Omental fat pad (tissue), 4 donors: ENCODE measurements around the gene JPH2. TPM values are rescaled to one million over a fixed set of nuclear protein-coding genes. Genes with fewer than 3 reads are reported as not detected.

ENCODE experiments used
- ATAC-seq: fragments of 150-250 bp; one replicate; pipeline ENCODE4 v1.9.1; 2016; ENCODE audit warnings: mild to moderate bottlenecking, moderate library complexity; ENCODE audit not compliant: low FRiP score
- DNase-seq: peaks from one replicate; pipeline ENCODE4 v3.0.0-alpha.2; 2019; ENCODE audit warnings: low spot score
- CTCF ChIP-seq, 3 donors: fragments of 450-650 bp; IDR thresholded peaks; one replicate each; pipeline ENCODE4 v1.5.1; 2016 to 2017; ENCODE audit warnings: antibody characterized with exemption in 3 of 3, mild to moderate bottlenecking in 3 of 3, moderate library complexity in 2 of 3
- total RNA-seq, 4 donors: library from RNA; depleted of rRNA; stranded (reverse); fragments of >200 nt; gene quantifications; one replicate each; pipeline ENCODE4 v1.1.0, GENCODE V29; 2016

Gene JPH2
- total RNA-seq, 4 donors from 2014 or later = 2.6 to 7.9 (median 7.1) TPM

DNA sequence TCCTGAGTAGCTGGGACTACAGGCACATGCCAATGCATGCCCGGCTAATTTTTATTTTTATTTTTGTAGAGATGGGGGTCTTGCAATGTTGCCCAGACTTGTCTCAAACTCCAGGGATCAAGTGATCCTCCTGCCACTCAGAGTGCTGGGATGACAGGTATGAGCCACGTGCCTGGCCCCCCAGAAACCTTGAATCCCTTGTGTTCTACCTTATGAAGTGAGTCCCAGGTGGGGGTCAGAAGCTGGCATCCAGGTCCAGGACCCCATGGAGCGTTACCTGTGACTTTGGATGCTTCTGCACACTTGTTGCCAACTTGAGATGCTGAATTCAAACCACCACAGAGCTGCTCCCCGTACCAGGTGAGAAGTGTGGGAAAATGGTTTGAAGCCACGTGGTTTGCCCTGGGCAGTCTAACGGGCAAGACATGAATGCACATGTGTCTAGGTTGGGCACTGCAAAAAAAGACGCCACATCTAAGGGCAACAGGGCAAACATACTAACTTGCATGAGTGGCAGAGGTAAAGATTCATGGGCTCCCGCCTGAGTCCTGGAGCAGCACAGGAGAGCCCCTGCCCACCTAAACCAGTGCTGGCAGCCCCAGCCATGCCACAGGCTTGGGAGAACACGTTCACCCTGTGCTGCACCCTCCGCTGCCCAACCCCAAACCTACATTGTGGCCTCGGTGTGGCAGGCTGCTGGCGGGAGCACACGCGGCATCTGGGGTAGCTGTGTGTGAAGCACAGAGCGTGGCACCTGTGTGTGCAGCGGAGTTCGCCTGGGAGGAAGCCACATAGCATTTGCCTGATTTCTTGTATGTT lies 101.2 kb downstream of the JPH2 start:
- no peak for TF ChIP-seq CTCF (IDR thresholded peaks at IDR 0.05)
- no peak for DNase-seq
- no peak for ATAC-seq

GRCh38 chr20:44084891-44085290 lies 102.1 kb downstream of the JPH2 start:
- ATAC-seq = no peak
- no peak for DNase-seq
- TF ChIP-seq CTCF (IDR thresholded peaks at IDR 0.05) = no peak

DNA sequence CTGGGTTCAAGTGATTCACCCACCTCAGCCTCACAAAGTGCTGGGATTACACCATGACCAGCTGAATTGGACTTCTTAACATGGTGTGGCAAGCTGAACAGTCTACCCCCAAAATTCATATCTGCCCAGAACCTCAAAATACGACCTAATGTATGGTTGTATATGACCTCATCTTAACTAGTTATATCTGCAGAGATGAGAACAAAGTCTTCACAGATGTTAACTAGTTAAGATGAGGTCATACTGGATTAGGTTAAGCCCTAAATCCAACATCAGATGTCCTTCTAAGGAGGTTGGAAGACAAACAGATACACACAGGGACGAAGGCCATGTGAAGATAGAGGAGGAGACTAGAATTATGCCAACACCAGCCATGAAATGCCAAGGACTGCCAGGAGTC lies 102.5 kb downstream of the JPH2 start:
- no peak for DNase-seq
- no peak for ATAC-seq
- TF ChIP-seq CTCF (IDR thresholded peaks at IDR 0.05) = no peak

DNA sequence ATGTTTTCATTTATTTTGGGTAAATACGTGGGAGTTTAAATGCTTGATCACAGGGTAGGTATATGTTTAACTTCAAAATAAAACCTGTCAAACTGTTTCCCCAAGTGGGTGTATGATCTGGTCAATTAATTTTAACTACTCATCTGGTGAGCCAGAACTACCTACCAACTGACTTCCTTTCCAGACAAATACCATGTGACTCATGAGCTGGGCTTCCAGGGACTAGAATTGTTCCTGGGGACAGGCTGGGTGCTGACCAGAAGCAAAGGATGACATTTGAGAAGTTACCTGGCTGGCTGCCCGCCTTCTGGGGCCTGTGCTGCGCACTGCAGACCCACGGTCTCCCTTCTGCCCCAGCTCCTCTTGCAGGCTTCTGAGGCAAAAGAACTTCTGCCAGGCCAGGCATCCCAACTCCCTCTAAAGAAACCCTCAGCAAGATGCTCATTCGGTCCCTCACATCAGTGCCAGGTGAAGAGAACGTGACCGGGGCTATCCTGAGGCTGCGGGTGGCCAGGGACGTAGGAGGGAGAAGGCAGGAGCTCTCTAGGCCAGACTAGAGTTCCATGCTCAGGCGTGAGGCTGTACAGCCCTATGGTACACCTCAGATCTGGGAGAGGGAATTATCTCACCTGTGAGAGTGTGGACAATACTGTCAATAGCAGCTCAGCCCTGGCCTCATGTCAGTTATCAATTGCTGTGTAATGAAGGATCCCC lies 103.6 kb downstream of the JPH2 start:
- DNase-seq = no peak
- no peak for ATAC-seq
- no peak for TF ChIP-seq CTCF (IDR thresholded peaks at IDR 0.05)

DNA sequence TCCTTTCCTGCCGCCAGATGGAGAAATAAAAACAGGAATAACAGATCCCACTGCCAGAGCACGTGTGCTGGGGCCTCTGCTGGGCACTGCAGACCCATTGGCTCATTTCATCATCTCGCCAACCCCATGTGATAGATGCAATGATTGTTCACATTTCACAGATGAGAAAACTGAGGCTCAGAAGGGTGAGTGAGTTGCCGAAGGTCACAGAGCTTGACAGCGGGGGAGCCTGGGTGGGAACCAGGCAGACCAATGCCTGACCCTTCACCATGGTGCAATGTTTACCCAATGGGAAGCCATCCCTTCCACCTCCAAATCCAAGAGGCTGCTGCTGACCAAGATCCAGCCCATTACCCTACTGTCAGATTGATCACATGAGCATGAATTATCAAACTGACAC lies 105.1 kb downstream of the JPH2 start:
- DNase-seq = no peak
- TF ChIP-seq CTCF (IDR thresholded peaks at IDR 0.05) = no peak
- ATAC-seq = no peak

DNA sequence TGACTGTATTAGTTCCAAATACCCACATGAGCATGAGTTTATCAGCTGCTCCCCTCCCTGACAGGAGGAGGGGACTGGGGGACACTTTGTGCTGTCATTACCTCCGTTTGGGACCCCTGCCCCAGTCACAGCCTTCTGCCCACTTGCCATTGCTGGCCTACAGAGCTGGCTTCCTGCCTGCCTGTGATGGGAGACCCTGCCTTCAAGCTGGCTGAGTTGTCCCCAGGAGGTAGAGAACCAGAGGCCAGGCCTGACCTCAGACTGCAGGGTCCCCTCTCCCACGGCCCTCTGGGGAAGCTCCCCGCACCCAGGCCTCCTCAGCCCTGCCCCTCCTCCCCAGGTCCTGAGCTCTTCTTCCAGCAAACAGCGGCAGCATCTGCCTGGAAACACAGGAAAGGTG lies 105.5 kb downstream of the JPH2 start:
- no peak for TF ChIP-seq CTCF (IDR thresholded peaks at IDR 0.05)
- DNase-seq (no peak), ATAC-seq (no peak)
